ENCODE data around the gene FAM156B. TPM values are rescaled to one million over a fixed set of nuclear protein-coding genes. Genes with fewer than 3 reads are reported as not detected.

Gene FAM156B
- total and polyA plus RNA-seq, 2 of the 4 experiments (the other 2 are of a cell fraction), result 17.9 to 52.4 TPM

- H3K9me1 ChIP-seq (ENCODE audit: insufficient read depth, low read length), result no peaks in the 10 kb centered on the region
- H3K4me1 ChIP-seq (ENCODE audit: control insufficient read depth, insufficient read depth, low read length), result no peaks in the 10 kb centered on the region
- CTCF ChIA-PET, result interaction anchor here (0.6 kb wide), 1 partner anchor 9 kb away, joined by 3 read pairs; no protein-coding TSS in a partner anchor
- in situ Hi-C loops (cut with MboI; ENCODE audit: low sequenced_read_pairs), result no loop called here
- no peak within 1 kb of the TSS for H4K5ac ChIP-seq (ENCODE audit: low read depth, low read length)
- H2BK15ac ChIP-seq (ENCODE audit: low read depth, low read length), result no peak within 1 kb of the TSS
- WGBS, 2 experiments (ENCODE audit: extremely low coverage in 2 of 2, insufficient read length in 1 of 2), result 76% methylated on average over 10 of the region's 35 CpGs; no CpG with 5 or more reads in 1 of the 2 experiments
- TF ChIP-seq FOS (IDR thresholded peaks at IDR 0.05; ENCODE audit: low read depth, low read length), result no peak
- H4K91ac ChIP-seq (ENCODE audit: insufficient read depth, low read depth, low read length), result no peak within 1 kb of the TSS
- no peaks in the 10 kb centered on the region for H4K20me1 ChIP-seq (ENCODE audit: insufficient read depth, low read length)
- H3K4ac ChIP-seq (ENCODE audit: low read depth, low read length), result no peak within 1 kb of the TSS
- no peaks in the 10 kb centered on the region for H3K36me3 ChIP-seq (ENCODE audit: control insufficient read depth, insufficient read depth, low read length)
- H3K27ac ChIP-seq (ENCODE audit: insufficient read depth, low read length), result no peak within 1 kb of the TSS
- ATAC-seq (ENCODE audit: low read depth) (no peak), DNase-seq (no peak)
- H2AK9ac ChIP-seq (replicated peaks; ENCODE audit: low read depth, low read length, poor library complexity), result no peak within 1 kb of the TSS
- no peaks in the 10 kb centered on the region for H3K9me3 ChIP-seq (ENCODE audit: control insufficient read depth, insufficient read depth, low read length)
- H2AK5ac ChIP-seq (ENCODE audit: low read depth, low read length), result no peak within 1 kb of the TSS
- H3K4me2 ChIP-seq (ENCODE audit: low read depth, low read length), result no peak within 1 kb of the TSS
- no peak within 1 kb of the TSS for H2BK5ac ChIP-seq (ENCODE audit: low read depth, low read length, poor library complexity, severe bottlenecking)
- no peak within 1 kb of the TSS for H3K9ac ChIP-seq (ENCODE audit: low read depth, low read length)
- H2BK120ac ChIP-seq (ENCODE audit: low read depth, low read length), result no peak within 1 kb of the TSS
- no peak within 1 kb of the TSS for H3K4me3 ChIP-seq (ENCODE audit: insufficient read depth, low read depth, low read length)
- H3K18ac ChIP-seq (ENCODE audit: low read depth, low read length), result no peak within 1 kb of the TSS
- no peak within 1 kb of the TSS for H2AFZ ChIP-seq (replicated peaks; ENCODE audit: low read length, poor library complexity)
- peaks cover 23% of the 10 kb centered on the region for H3K27me3 ChIP-seq (ENCODE audit: control insufficient read depth, insufficient read depth, low read length)
- BruUV-seq (replicated peaks), result no TSS peak
- H3K14ac ChIP-seq (replicated peaks; ENCODE audit: low read depth, low read length), result no peak within 1 kb of the TSS
- H3K23ac ChIP-seq (ENCODE audit: low read depth, low read length), result no peak within 1 kb of the TSS
- POLR2A ChIA-PET (ENCODE audit: unreplicated experiment), result no interaction called here
- H2BK20ac ChIP-seq (ENCODE audit: low read depth, low read length), result no peak within 1 kb of the TSS
- H3K56ac ChIP-seq (ENCODE audit: extremely low read depth, insufficient read depth, low read length), result no peak within 1 kb of the TSS
- no peaks in the 10 kb centered on the region for H3K79me1 ChIP-seq (ENCODE audit: low read depth in 1 of 2, low read length in 2 of 2)
- intact Hi-C loops (cut with micrococcal nuclease), result no loop called here
- no peak within 1 kb of the TSS for H4K8ac ChIP-seq (ENCODE audit: low read depth in 2 of 2, low read length in 2 of 2)
- dilution Hi-C loops (cut with HindIII; ENCODE audit: low sequenced_read_pairs, unreplicated experiment), result no loop called here
Observed at GRCh38 chrX:52867610-52868348, 29.4 kb upstream of the FAM156B start, which contains the start of gene XAGE3. TSS of gene XAGE3 (minus strand) at chrX:52868083. CDS start at chrX:52867133, 950 bp downstream.

Measured in IMR-90 (cell line).